ENCODE data around the gene CTXND1. TPM values are rescaled to one million over a fixed set of nuclear protein-coding genes. Genes with fewer than 3 reads are reported as not detected.

CTXND1 gene
- total RNA-seq, 6 experiments from 2014 or later, result 2.7 to 10.1 (median 4.5) TPM

GRCh38 chr15:80191198-80191597, 60.8 kb downstream of the CTXND1 start:
- no peak for ATAC-seq
- 92% methylated on average over 2 of the region's 2 CpGs for WGBS (ENCODE audit: insufficient coverage, low coverage, low lambda C conversion rate, missing lambda C conversion rate)
- Histone ChIP-seq H3K27me3 (no peaks in the 10 kb centered on the region), H3K4me3 (no peak overlapping the region), H3K27ac (no peak overlapping the region), H3K9me3 (no peaks in the 10 kb centered on the region), H3K4me1 (no peaks in the 10 kb centered on the region), H3K36me3 (peaks cover 4 to 31% (median 16%) of the 10 kb centered on the region in 4 donors)
- intact Hi-C loops (cut with DNase I), result no loop called here
- DNase-seq, result no peak
- TF ChIP-seq POLR2A (IDR thresholded peaks at IDR 0.05) (no peak), CTCF (IDR thresholded peaks at IDR 0.05) (no peak)

DNA sequence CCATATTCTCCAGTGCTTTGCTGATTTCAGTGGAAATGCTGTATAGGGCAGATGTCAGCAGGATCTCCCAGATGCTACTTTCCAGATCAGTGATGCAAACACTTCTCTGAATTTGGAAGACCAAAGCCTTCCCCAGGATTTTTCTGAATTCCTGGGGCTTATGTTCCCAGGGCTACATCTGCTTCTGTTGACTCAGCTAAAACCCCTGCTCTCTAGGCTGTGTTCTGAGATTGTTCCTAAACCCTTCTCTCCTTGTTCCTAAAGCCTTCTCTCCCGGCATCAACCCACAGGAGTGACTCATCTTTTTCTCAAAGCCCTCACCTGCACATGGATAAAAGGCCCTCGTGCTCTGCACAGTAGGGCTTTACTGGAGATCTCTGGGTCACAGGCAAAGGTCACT, 63.8 kb downstream of the CTXND1 start:
- intact Hi-C loops (cut with DNase I), result no loop called here
- no peak for ATAC-seq
- Histone ChIP-seq H3K4me1 (no peaks in the 10 kb centered on the region), H3K36me3 (peaks cover 4 to 61% (median 30%) of the 10 kb centered on the region in 4 donors), H3K27ac (no peak overlapping the region), H3K27me3 (no peaks in the 10 kb centered on the region), H3K9me3 (no peaks in the 10 kb centered on the region), H3K4me3 (no peak overlapping the region)
- DNase-seq, result no peak
- TF ChIP-seq POLR2A (IDR thresholded peaks at IDR 0.05) (no peak), CTCF (IDR thresholded peaks at IDR 0.05) (no peak)
- 90% methylated on average over 2 of the region's 2 CpGs for WGBS (ENCODE audit: insufficient coverage, low coverage, low lambda C conversion rate, missing lambda C conversion rate)

DNA sequence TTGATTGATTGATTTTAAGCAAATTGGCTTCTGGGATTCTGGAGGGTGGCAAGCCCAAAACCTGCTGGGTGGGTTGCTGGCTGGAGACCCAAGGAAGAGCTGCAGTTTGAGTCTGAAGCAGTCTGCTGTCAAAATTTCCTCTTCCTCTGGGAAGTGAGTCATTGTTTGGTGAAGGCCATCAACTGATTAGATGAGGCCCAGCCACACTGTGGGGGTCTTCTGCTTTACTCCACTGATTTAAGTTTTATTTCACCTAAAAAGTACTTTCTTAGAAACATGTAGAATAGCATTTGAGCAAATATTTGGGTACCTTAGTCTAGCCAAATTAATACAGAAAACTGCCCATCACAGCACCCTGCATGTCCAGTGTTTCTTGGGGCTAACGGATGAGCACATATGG, 65.4 kb downstream of the CTXND1 start:
- intact Hi-C loops (cut with DNase I), result no loop called here
- Histone ChIP-seq H3K27ac (no peak overlapping the region), H3K27me3 (no peaks in the 10 kb centered on the region), H3K9me3 (no peaks in the 10 kb centered on the region), H3K36me3 (peaks cover 4 to 76% (median 37%) of the 10 kb centered on the region in 4 donors), H3K4me1 (no peaks in the 10 kb centered on the region), H3K4me3 (no peak overlapping the region)
- WGBS (ENCODE audit: insufficient coverage, low coverage, low lambda C conversion rate, missing lambda C conversion rate), result 100% methylated on average over 1 of the region's 1 CpG
- TF ChIP-seq CTCF (IDR thresholded peaks at IDR 0.05) (no peak), POLR2A (IDR thresholded peaks at IDR 0.05) (no peak)
- no peak for ATAC-seq
- no peak for DNase-seq

GRCh38 chr15:80186066-80186465, 65.9 kb downstream of the CTXND1 start:
- no peaks in the 10 kb centered on the region for H3K4me1 ChIP-seq
- DNase-seq (no peak), ATAC-seq (no peak)
- H3K27me3 ChIP-seq, result no peaks in the 10 kb centered on the region
- H3K36me3 ChIP-seq, result peaks cover 4 to 81% (median 40%) of the 10 kb centered on the region in 4 donors
- H3K4me3 ChIP-seq, result no peak overlapping the region
- no peaks in the 10 kb centered on the region for H3K9me3 ChIP-seq
- H3K27ac ChIP-seq, result no peak overlapping the region
- TF ChIP-seq POLR2A (IDR thresholded peaks at IDR 0.05) (no peak), CTCF (IDR thresholded peaks at IDR 0.05) (no peak)
- intact Hi-C loops (cut with DNase I), result no loop called here
- WGBS (ENCODE audit: insufficient coverage, low coverage, low lambda C conversion rate, missing lambda C conversion rate), result 91% methylated on average over 4 of the region's 7 CpGs

DNA sequence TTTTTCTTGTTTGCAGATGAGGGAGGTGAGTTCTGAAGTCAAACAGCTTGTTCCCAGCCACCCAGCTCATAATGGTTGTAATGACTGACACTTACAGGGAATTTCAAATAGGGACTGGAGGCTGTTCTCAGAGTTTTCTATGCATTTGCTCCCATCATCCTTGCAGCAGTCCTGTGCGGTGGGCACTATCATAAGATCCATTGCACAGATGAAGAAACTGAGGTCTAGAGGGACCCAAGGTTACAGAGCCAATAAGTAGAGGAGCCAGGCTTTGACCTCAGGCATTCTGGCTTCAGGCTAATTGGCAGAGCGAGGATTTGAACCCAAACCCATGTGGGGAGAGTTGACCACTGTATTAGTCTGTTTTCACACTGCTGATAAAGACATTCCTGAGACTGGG, 66.9 kb downstream of the CTXND1 start:
- Histone ChIP-seq H3K9me3 (no peaks in the 10 kb centered on the region), H3K4me3 (no peak overlapping the region), H3K36me3 (peaks cover 4 to 90% (median 46%) of the 10 kb centered on the region in 4 donors), H3K27ac (no peak overlapping the region), H3K27me3 (no peaks in the 10 kb centered on the region), H3K4me1 (no peaks in the 10 kb centered on the region)
- ATAC-seq (no peak), DNase-seq (no peak)
- no CpG with 5 or more reads among the region's 2 CpGs for WGBS (ENCODE audit: insufficient coverage, low coverage, low lambda C conversion rate, missing lambda C conversion rate)
- intact Hi-C loops (cut with DNase I), result no loop called here
- TF ChIP-seq CTCF (IDR thresholded peaks at IDR 0.05) (no peak), POLR2A (IDR thresholded peaks at IDR 0.05) (no peak)

All from right lobe of liver (tissue), 6 donors.